BLaER1 (cell line): Measurements from ENCODE around the gene EBF3.
A peak's percentile ranks its signal among the peaks of the same experiment; 100 is the strongest.

ENCODE experiments used
- H3K27ac ChIP-seq: shearing (Covaris generic); formaldehyde crosslinking; 2 replicates; pipeline ENCODE4 v1.8.1; 2022
- H3K27me3 ChIP-seq: shearing (Covaris generic); formaldehyde crosslinking; 2 replicates; pipeline ENCODE4 v1.8.1; 2022
- H3K36me3 ChIP-seq: shearing (Covaris generic); formaldehyde crosslinking; 2 replicates; pipeline ENCODE4 v1.8.1; 2022
- H3K4me1 ChIP-seq: shearing (Covaris generic); formaldehyde crosslinking; 2 replicates; pipeline ENCODE4 v1.8.1; 2022
- H3K4me2 ChIP-seq: shearing (Covaris generic); formaldehyde crosslinking; 2 replicates; pipeline ENCODE4 v1.8.1; 2022
- H3K4me3 ChIP-seq: shearing (Covaris generic); formaldehyde crosslinking; 2 replicates; pipeline ENCODE4 v1.8.1; 2022
- H3K9ac ChIP-seq: shearing (Covaris generic); formaldehyde crosslinking; 2 replicates; pipeline ENCODE4 v1.8.1; 2022
- H3K9me3 ChIP-seq: shearing (Covaris generic); formaldehyde crosslinking; 2 replicates; pipeline ENCODE4 v1.8.1; 2022
- H4K20me1 ChIP-seq: shearing (Covaris generic); formaldehyde crosslinking; 2 replicates; pipeline ENCODE4 v1.8.1; 2022
- Cebpa-rat ChIP-seq: shearing (Covaris generic); IDR thresholded peaks from 2 replicates; pipeline ENCODE4 v1.8.1; 2022

Gene EBF3, protein sequence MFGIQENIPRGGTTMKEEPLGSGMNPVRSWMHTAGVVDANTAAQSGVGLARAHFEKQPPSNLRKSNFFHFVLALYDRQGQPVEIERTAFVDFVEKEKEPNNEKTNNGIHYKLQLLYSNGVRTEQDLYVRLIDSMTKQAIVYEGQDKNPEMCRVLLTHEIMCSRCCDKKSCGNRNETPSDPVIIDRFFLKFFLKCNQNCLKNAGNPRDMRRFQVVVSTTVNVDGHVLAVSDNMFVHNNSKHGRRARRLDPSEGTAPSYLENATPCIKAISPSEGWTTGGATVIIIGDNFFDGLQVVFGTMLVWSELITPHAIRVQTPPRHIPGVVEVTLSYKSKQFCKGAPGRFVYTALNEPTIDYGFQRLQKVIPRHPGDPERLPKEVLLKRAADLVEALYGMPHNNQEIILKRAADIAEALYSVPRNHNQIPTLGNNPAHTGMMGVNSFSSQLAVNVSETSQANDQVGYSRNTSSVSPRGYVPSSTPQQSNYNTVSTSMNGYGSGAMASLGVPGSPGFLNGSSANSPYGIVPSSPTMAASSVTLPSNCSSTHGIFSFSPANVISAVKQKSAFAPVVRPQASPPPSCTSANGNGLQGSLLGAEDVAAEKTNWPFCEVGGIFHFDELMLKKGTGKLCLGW

DNA sequence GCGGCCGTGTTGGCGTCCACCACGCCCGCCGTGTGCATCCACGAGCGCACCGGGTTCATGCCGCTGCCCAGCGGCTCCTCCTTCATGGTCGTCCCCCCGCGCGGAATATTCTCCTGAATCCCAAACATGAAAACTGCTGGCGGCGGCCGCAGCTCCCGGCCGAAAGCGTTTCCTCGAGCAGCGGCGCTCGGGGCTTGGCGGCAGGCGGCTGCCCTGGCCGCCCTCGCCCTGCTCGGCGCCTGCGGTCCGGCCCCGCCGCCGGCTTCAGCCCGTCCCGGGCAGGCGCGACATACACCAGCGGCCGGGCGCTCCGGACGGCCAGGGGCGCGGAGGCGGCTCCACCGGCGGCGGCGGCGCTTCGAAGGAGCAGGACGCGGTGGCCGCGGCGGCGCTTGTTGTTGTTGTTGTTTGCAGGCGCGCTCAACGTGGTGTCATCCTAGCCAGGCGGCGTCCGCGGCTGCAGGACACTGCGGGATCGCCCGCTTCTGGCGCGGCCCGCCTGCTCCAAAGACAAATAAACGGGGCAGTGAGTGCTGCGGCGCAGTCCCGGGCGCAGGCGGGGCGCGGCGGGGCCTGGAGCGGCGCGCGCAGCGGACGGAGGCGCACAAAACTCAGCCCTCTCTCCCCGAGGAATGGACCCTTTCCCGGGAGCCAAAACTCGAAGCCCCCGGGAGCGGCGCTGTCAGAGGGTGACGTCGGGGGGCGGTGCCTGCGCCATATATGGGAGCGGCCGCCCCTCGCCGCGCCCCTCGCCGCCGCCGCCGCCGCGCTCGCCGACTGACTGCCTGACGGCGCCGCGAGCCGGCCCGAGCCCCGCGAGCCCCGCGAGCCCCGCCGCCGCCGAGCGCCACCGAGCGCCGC is at the start of gene EBF3:
Gene EBF3 (minus strand): TSS at position 634 of the 861 bp plus-strand sequence. CDS start 506 bp downstream, at position 128.
- Histone ChIP-seq H3K9ac (no peak within 1 kb of the TSS), H3K27me3 (peaks cover 100% of the 10 kb centered on the region), H3K27ac (no peak within 1 kb of the TSS), H3K36me3 (no peaks in the 10 kb centered on the region), H3K4me2 (peak within 1 kb of the TSS; percentile 97), H3K9me3 (0 out of 2 replicates have a peak, but pooled peaks cover 2% of the 10 kb centered on the region), H3K4me3 (peak within 1 kb of the TSS; percentile 67), H3K4me1 (peaks cover 47% of the 10 kb centered on the region), H4K20me1 (peaks cover 100% of the 10 kb centered on the region)
- TF ChIP-seq Cebpa-rat, result no peak

DNA sequence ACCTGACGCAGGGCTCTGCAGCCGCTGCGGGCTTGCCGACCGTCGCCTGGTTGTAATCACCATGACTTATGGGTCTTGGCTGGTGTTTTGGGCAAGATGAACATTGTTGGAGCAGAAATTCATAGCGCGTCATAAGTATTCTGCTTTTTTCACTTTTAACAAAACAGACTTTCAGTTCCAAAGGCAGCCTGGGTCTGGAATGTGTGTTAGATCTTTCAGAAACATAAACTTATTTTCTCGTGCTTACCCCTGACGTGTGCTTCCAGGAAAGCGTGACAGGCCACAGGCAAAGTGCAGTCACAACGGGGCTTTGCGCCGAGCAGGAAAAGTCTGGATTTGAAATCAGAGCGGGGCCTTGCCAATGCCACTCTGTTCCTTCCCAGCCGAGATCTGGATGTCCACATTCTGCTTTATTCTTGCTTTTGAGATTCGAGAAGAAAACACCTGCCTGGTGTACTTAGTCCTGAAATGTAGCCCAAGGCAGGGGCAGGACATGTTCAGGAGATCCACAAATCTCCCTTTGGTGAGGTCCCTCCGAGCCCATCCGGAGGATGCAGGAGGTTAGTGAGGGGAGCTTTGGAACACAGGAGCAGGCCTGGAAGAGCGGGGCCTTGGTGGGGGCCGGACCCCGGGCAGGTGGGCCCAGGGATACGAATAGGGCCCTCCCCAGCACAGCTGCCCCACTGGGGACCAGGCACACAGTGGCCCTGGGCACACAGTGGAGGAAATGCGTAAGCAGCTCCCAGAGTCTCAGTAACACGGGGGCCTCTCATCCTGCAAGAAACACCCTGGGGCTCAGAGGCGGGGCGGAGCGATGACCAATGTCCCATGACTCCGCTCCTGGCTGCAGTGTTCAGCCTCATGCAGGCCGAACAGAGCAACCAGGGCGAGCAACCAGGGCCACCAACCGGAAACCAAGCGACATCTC is 49.5 kb upstream of the EBF3 start:
- no peak for TF ChIP-seq Cebpa-rat
- Histone ChIP-seq H3K4me1 (peaks cover 15% of the 10 kb centered on the region), H3K4me2 (no peak overlapping the region), H3K9me3 (peaks cover 4% of the 10 kb centered on the region; the same call in 1 of the 2 replicates), H4K20me1 (no peaks in the 10 kb centered on the region), H3K27ac (no peak overlapping the region), H3K27me3 (no peaks in the 10 kb centered on the region), H3K36me3 (no peaks in the 10 kb centered on the region), H3K4me3 (no peak overlapping the region), H3K9ac (no peak overlapping the region)

DNA sequence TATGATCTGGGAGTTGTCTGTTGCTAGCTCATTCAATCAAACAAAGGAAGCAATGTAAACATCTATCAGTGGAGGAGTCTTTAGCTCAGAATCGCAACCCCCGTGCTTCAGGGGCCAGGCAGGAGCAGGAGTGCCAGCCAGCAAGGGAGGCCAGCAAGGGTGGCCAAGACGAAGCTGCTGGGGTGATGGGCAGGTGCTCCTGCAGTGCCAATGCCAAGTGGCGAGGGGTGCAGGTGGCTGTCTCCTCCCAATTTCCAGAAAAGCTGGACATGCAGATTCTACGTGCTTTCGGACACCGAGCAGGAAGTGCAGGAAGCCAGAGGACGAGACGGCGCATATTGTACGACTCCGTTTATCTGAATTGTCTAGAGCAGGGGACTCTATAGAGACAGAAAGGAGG is 48.1 kb upstream of the EBF3 start:
- Histone ChIP-seq H3K27ac (no peak overlapping the region), H3K4me1 (0 out of 2 replicates have a peak, but pooled peaks cover 4% of the 10 kb centered on the region), H3K4me2 (no peak overlapping the region), H3K27me3 (no peaks in the 10 kb centered on the region), H3K4me3 (no peak overlapping the region), H3K36me3 (no peaks in the 10 kb centered on the region), H4K20me1 (no peaks in the 10 kb centered on the region), H3K9me3 (peaks cover 4% of the 10 kb centered on the region; the same call in 1 of the 2 replicates), H3K9ac (no peak overlapping the region)
- TF ChIP-seq Cebpa-rat, result no peak

DNA sequence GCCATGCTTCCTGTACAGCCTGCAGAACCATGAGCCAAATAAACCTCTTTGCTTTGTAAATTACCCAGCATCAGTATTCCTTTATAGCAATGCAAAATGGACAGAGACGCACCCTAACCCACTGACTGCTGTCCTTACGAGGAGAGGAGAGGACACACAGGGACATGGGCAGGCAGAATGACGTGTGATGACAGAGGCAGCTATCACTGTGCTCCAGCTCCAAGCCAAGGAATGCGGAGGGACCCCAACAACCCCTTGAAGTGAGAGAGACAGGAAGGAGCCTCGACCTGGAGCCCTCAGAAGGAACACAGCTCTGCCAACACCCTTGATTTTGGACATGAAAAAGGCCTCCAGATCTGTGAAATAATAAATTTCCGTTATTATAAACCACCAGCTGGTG is 46.6 kb upstream of the EBF3 start:
- Histone ChIP-seq H3K9me3 (peaks cover 4% of the 10 kb centered on the region; the same call in 1 of the 2 replicates), H3K27me3 (no peaks in the 10 kb centered on the region), H3K4me3 (no peak overlapping the region), H3K36me3 (no peaks in the 10 kb centered on the region), H3K27ac (no peak overlapping the region), H3K4me1 (0 out of 2 replicates have a peak, but pooled peaks cover 4% of the 10 kb centered on the region), H3K9ac (no peak overlapping the region), H3K4me2 (no peak overlapping the region), H4K20me1 (no peaks in the 10 kb centered on the region)
- TF ChIP-seq Cebpa-rat, result no peak

DNA sequence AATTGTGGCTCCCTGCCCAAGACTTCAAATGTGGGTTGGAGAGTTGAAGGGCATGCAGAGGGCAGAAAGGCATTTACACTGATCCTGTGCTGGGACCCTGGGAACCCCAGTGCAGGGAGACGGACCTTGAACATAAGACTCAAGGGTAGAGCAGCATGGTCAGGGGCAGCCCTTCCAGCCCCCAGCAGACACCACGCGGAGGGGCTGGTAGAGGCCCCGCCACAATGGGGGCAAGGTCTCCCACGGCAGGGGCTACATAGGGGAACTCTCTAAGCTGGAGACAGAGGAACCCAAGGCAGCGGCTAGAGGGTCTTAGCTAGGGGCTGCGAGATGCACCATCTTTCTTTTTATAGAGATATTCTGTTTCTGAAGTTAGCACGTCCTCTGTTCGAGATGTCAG is 45.2 kb upstream of the EBF3 start:
- Histone ChIP-seq H3K27ac (no peak overlapping the region), H4K20me1 (no peaks in the 10 kb centered on the region), H3K9ac (no peak overlapping the region), H3K4me3 (no peak overlapping the region), H3K36me3 (no peaks in the 10 kb centered on the region), H3K9me3 (peaks cover 8% of the 10 kb centered on the region), H3K4me2 (no peak overlapping the region), H3K27me3 (no peaks in the 10 kb centered on the region), H3K4me1 (0 out of 2 replicates have a peak, but pooled peaks cover 4% of the 10 kb centered on the region)
- TF ChIP-seq Cebpa-rat, result no peak

DNA sequence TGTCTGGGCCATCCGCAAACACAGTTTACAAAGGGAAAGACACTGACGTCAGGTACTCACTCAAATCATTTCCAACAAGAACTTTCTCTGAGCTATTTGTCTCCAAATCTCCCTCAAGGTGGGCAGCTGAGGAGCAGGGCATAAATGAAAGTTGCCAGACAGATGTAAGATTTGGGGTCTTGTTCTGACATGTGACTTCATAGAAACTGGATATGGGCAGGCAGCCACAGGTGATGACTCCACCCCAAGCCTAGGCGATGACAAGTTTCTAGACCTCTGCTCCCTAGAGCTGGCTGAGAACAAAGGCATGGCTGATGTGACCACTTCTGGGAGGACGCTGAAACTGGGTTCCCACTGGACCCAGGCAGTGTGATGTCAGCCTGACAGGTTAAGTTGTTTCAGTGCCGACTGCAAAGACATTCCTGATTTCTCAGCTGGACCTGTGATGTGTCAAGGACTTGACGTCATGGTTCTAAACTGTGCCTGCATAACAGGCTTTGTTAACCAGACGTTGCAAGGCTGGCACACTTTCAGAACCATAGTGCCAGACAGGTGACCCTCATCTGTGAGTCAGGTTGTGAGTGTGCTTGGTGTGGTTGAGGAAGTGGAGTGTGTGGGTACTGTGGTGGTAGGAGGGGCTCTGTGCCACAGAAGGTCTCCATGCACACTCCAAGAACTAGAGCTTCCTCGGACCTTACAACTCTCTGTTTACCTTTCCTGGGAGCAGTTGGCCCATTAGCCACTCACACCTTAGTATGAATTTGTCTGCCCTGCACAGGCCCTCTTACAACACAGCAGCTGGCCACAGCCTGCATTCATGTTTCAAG is 39.9 kb upstream of the EBF3 start:
- Histone ChIP-seq H3K36me3 (no peaks in the 10 kb centered on the region), H3K27ac (no peak overlapping the region), H4K20me1 (no peaks in the 10 kb centered on the region), H3K4me3 (no peak overlapping the region), H3K4me2 (no peak overlapping the region), H3K4me1 (no peaks in the 10 kb centered on the region), H3K27me3 (no peaks in the 10 kb centered on the region), H3K9me3 (peaks cover 17% of the 10 kb centered on the region; the same call in 1 of the 2 replicates), H3K9ac (no peak overlapping the region)
- TF ChIP-seq Cebpa-rat, result no peak

DNA sequence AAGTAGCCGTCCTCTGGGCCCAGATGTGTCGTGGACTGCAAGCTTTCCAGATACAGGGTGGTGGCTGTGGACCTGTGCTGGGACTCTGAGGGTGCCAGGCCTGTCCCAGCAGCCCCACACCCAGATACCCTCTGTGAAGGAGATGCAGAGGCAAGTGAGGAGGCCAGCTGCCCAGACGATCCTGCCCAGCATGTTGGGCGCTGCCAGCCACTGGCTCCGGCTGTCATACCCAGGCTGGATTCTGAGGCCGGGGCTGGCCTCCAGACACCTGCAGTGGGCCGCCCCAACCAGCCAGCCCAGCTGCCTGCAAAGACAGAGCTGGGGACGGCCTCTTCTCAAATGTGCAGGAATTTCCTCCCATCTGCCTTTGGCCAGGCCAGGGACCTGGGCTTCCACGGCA is 39.1 kb upstream of the EBF3 start:
- no peaks in the 10 kb centered on the region for H3K36me3 ChIP-seq
- no peaks in the 10 kb centered on the region for H3K27me3 ChIP-seq
- no peak overlapping the region for H3K9ac ChIP-seq
- no peak for TF ChIP-seq Cebpa-rat
- H3K4me1 ChIP-seq, result no peaks in the 10 kb centered on the region
- no peak overlapping the region for H3K27ac ChIP-seq
- no peaks in the 10 kb centered on the region for H4K20me1 ChIP-seq
- no peak overlapping the region for H3K4me2 ChIP-seq
- peaks cover 17% of the 10 kb centered on the region; the same call in 1 of the 2 replicates for H3K9me3 ChIP-seq
- H3K4me3 ChIP-seq, result no peak overlapping the region

DNA sequence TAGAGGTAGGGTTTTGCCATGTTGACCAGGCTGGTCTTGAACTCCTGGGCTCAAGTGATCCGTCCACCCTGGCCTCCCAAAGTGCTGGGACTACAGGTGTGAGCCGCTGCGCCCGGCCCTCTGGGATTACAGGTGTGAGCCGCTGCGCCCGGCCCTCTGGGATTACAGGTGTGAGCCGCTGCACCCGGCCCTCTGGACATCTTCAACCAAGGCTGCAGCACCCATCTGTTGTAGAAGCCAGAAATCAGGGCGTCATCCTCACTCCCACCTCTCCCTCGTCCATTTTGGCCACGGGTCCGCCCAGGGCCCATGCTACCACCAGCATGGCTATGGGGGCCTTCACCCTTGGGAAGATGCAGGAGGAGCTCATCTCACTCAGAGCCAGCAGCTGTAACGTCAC is 38.5 kb upstream of the EBF3 start:
- H4K20me1 ChIP-seq, result no peaks in the 10 kb centered on the region
- H3K4me2 ChIP-seq, result no peak overlapping the region
- H3K4me1 ChIP-seq, result no peaks in the 10 kb centered on the region
- H3K4me3 ChIP-seq, result no peak overlapping the region
- H3K9ac ChIP-seq, result no peak overlapping the region
- H3K27ac ChIP-seq, result no peak overlapping the region
- H3K36me3 ChIP-seq, result no peaks in the 10 kb centered on the region
- H3K27me3 ChIP-seq, result no peaks in the 10 kb centered on the region
- TF ChIP-seq Cebpa-rat, result no peak
- H3K9me3 ChIP-seq, result peaks cover 23% of the 10 kb centered on the region; the same call in 1 of the 2 replicates
